Large intestine (tissue), 3 donors: ENCODE data around the gene ASCL5. TPM values are rescaled to one million over a fixed set of nuclear protein-coding genes. Genes with fewer than 3 reads are reported as not detected.

Source experiments
- DNase-seq, 2 donors: peaks; one replicate each; pipeline versions ENCODE4 v3.0.0 to v3.0.0-alpha.2; 2013
- H3K27ac ChIP-seq: one replicate; pipeline ENCODE4 v1.5.1; 2013; ENCODE audit warnings: low read length
- H3K27me3 ChIP-seq: 2 replicates; pipeline ENCODE4 v1.6.1; 2013; ENCODE audit warnings: low read length; ENCODE audit not compliant: control insufficient read depth, insufficient read depth
- H3K36me3 ChIP-seq: 2 replicates; pipeline ENCODE4 v1.6.1; 2013; ENCODE audit warnings: low read length; ENCODE audit not compliant: control insufficient read depth, insufficient read depth
- H3K4me1 ChIP-seq: one replicate; pipeline ENCODE4 v1.6.1; 2013; ENCODE audit warnings: low read length; ENCODE audit not compliant: control insufficient read depth, insufficient read depth
- H3K4me3 ChIP-seq: one replicate; pipeline ENCODE4 v1.5.1; 2013; ENCODE audit warnings: low read length
- H3K9me3 ChIP-seq: one replicate; pipeline ENCODE4 v1.6.1; 2013; ENCODE audit warnings: mild to moderate bottlenecking, low read depth, low read length, moderate library complexity; ENCODE audit not compliant: control insufficient read depth
- WGBS: methylation state at CpG from one replicate; pipeline ENCODE4 v1.1.5; 2013; ENCODE audit warnings: low lambda C conversion rate; ENCODE audit not compliant: insufficient coverage; 5-methylcytosine and 5-hydroxymethylcytosine counted together
- polyA plus RNA-seq: library from polyadenylated mRNA; unstranded; fragments of 120-200 nt; gene quantifications from one replicate; pipeline ENCODE4 v1.2.1, GENCODE V29; 2013

ASCL5 gene
- polyA plus RNA-seq, 1 donor, result 0.15 TPM

- Histone ChIP-seq H3K27me3 (peaks cover 11% of the 10 kb centered on the region), H3K36me3 (no peaks in the 10 kb centered on the region), H3K4me3 (no peak overlapping the region), H3K27ac (no peak overlapping the region), H3K9me3 (no peaks in the 10 kb centered on the region), H3K4me1 (no peaks in the 10 kb centered on the region)
- no peak for DNase-seq
- WGBS, result 30% methylated on average over 2 of the region's 6 CpGs
Measured at GRCh38 chr1:201084295-201084694, 42.7 kb downstream of the ASCL5 start.

GRCh38 chr1:201083741-201084140 lies 43.2 kb downstream of the ASCL5 start:
- DNase-seq, result no peak
- 60% methylated on average over 1 of the region's 3 CpGs for WGBS
- Histone ChIP-seq H3K4me3 (no peak overlapping the region), H3K27me3 (peaks cover 11% of the 10 kb centered on the region), H3K27ac (no peak overlapping the region), H3K4me1 (no peaks in the 10 kb centered on the region), H3K36me3 (no peaks in the 10 kb centered on the region), H3K9me3 (no peaks in the 10 kb centered on the region)

GRCh38 chr1:201080135-201080534 lies 46.8 kb downstream of the ASCL5 start:
- no peak overlapping the region for H3K27ac ChIP-seq
- H3K9me3 ChIP-seq, result no peaks in the 10 kb centered on the region
- no peaks in the 10 kb centered on the region for H3K4me1 ChIP-seq
- WGBS, result 100% methylated on average over 2 of the region's 3 CpGs
- DNase-seq, result no peak
- peaks cover 3% of the 10 kb centered on the region for H3K27me3 ChIP-seq
- no peaks in the 10 kb centered on the region for H3K36me3 ChIP-seq
- no peak overlapping the region for H3K4me3 ChIP-seq

- no peaks in the 10 kb centered on the region for H3K27me3 ChIP-seq
- no peak overlapping the region for H3K4me3 ChIP-seq
Measured at GRCh38 chr1:201077736-201078135, 49.2 kb downstream of the ASCL5 start.

DNA sequence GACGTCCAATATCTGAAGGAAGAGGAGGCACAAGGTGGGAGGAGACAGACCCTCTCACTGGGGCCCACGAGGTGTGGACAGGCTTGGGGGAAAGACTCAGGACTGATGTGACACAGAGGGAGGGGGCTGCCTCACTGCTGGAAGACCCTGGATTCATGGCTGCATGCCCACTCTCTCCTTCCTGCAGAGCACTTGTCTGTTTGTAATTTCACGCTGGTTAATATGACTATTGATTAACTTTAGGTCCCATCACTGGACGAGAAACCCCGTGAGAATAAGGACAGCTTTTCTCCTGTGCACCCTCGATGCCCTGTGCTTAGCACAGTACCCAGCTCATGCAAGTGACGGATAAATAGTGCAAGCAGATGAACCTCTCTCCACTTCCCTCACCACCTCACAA lies 49.9 kb downstream of the ASCL5 start:
- Histone ChIP-seq H3K4me1 (no peaks in the 10 kb centered on the region), H3K27ac (no peak overlapping the region), H3K36me3 (no peaks in the 10 kb centered on the region), H3K9me3 (no peaks in the 10 kb centered on the region), H3K4me3 (no peak overlapping the region), H3K27me3 (no peaks in the 10 kb centered on the region)
- DNase-seq, result no peak
- WGBS, result no CpG with 5 or more reads among the region's 7 CpGs

More at GRCh38 chr1:201077736-201078135, 49.2 kb downstream of the ASCL5 start:
- Histone ChIP-seq H3K4me1 (no peaks in the 10 kb centered on the region), H3K9me3 (no peaks in the 10 kb centered on the region), H3K36me3 (no peaks in the 10 kb centered on the region), H3K27ac (no peak overlapping the region)
- no CpG with 5 or more reads among the region's 17 CpGs for WGBS
- no peak for DNase-seq

DNA sequence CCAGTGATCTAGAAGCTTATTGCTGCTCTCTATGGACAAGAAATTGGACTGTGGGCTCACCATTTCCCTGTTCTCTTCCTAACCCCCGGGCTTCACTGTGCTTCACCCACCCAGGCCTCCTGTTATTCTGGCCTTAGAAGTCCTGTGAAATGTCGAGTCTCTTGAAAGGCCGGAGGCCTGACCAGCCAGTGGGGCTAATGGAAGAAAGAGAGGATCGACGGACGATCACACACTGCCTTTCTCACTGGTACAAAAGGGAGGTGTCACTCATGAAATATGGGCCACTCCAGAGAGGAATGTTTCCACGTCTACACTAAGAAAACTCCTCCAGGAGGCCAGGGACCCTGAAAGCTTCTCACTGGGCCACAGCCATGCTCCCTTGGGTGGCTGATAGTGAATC lies 50.9 kb downstream of the ASCL5 start:
- Histone ChIP-seq H3K36me3 (no peaks in the 10 kb centered on the region), H3K4me3 (no peak overlapping the region), H3K27ac (no peak overlapping the region), H3K4me1 (no peaks in the 10 kb centered on the region), H3K27me3 (no peaks in the 10 kb centered on the region), H3K9me3 (no peaks in the 10 kb centered on the region)
- WGBS, result no CpG with 5 or more reads among the region's 7 CpGs
- no peak for DNase-seq

DNA sequence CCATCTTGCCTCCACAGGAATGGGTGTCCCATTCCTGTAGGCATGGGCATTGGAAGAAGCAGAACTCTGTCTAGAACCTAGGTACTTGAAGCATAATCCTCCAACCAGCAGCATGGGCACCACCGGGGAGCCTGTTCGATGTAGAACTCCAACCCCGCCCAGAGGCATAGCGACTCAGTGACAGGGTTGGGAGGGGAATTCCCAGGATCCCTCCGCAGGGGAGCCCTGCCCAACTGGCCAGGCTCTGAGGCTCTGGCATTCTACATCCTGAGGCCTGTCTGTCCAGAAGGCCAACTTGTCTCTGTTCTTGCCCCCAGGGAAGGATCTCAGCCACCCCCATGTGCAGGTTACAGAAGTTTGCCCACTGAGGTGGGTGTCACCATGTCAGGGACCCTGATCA lies 53.0 kb downstream of the ASCL5 start:
- WGBS, result no CpG with 5 or more reads among the region's 5 CpGs
- no peak overlapping the region for H3K4me3 ChIP-seq
- H3K9me3 ChIP-seq, result no peaks in the 10 kb centered on the region
- no peak for DNase-seq
- no peaks in the 10 kb centered on the region for H3K4me1 ChIP-seq
- H3K27me3 ChIP-seq, result peaks cover 12% of the 10 kb centered on the region
- H3K27ac ChIP-seq, result no peak overlapping the region
- H3K36me3 ChIP-seq, result no peaks in the 10 kb centered on the region

GRCh38 chr1:201072922-201073321 lies 54.1 kb downstream of the ASCL5 start:
- DNase-seq, result no peak
- Histone ChIP-seq H3K9me3 (no peaks in the 10 kb centered on the region), H3K27ac (no peak overlapping the region), H3K4me3 (no peak overlapping the region), H3K4me1 (no peaks in the 10 kb centered on the region), H3K36me3 (no peaks in the 10 kb centered on the region), H3K27me3 (peaks cover 13% of the 10 kb centered on the region)
- no CpG with 5 or more reads among the region's 6 CpGs for WGBS

DNA sequence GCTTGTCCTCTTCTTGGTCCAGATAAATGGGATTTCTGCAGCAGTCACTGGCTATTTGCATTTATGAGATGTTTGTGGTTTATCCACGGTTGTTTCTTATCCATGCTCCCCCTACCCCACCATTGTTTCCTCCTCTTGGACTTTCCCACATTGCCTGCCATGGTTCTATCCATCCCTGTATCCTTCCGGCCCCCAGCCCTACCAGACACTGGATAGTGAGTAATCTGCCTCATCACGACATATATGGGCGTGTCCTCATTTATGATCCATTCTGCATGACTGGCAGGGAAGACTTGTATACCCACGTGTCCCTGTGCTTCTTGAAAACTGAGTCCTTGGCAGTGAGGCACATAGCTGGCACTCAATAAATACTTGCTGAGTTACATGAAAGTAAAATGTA lies 54.8 kb downstream of the ASCL5 start:
- no peak overlapping the region for H3K27ac ChIP-seq
- no CpG with 5 or more reads among the region's 5 CpGs for WGBS
- no peak for DNase-seq

GRCh38 chr1:201069636-201070035 lies 57.3 kb downstream of the ASCL5 start:
- DNase-seq, result no peak
- no CpG with 5 or more reads among the region's 3 CpGs for WGBS
- H3K4me1 ChIP-seq, result no peaks in the 10 kb centered on the region
- H3K9me3 ChIP-seq, result no peaks in the 10 kb centered on the region
- no peak overlapping the region for H3K4me3 ChIP-seq
- peaks cover 18% of the 10 kb centered on the region for H3K27me3 ChIP-seq
- no peak overlapping the region for H3K27ac ChIP-seq
- H3K36me3 ChIP-seq, result no peaks in the 10 kb centered on the region

More for the DNA sequence above, 54.8 kb downstream of the ASCL5 start:
- H3K4me3 ChIP-seq, result no peak overlapping the region
- H3K27me3 ChIP-seq, result peaks cover 14% of the 10 kb centered on the region
- no peaks in the 10 kb centered on the region for H3K4me1 ChIP-seq
- no peaks in the 10 kb centered on the region for H3K9me3 ChIP-seq
- H3K36me3 ChIP-seq, result no peaks in the 10 kb centered on the region

DNA sequence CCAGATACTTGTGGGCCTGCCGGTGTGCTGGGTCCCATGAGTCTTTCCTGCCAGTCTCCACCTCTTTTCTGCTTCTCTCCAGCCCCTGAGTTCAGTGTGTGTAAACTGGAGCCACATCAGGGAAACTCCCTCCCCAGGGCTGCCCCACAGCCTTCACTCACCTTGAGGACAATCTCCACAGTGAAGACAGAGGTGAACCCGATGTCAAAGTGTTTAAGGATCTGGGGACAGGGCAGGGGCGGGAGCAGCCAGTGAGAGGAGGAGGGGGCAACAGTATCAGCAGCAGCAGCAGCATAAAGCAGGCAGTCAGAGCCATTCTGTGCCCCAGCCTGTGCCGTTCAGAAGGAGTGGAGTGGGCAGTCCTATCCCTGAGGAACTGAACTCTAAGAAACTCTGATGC lies 58.0 kb downstream of the ASCL5 start:
- H3K27ac ChIP-seq, result no peak overlapping the region
- H3K4me3 ChIP-seq, result no peak overlapping the region
- no peak for DNase-seq
- no CpG with 5 or more reads among the region's 4 CpGs for WGBS
- H3K36me3 ChIP-seq, result no peaks in the 10 kb centered on the region
- no peaks in the 10 kb centered on the region for H3K9me3 ChIP-seq
- H3K27me3 ChIP-seq, result peaks cover 22% of the 10 kb centered on the region
- no peaks in the 10 kb centered on the region for H3K4me1 ChIP-seq
